HL-60 (cell line): ENCODE results near the gene CNTNAP2.
A peak's percentile ranks its signal among the peaks of the same experiment; 100 is the strongest.

Experiments
- DNase-seq, 2 experiments: peaks; one replicate each; pipeline ENCODE4 v3.0.0-alpha.2; 2010 to 2020; ENCODE audit warnings: low read depth in 1 of 2, low spot score in 1 of 2
- H3K27ac ChIP-seq: fragments of 250-450 bp; sonication (Bioruptor Pico); replicated peaks from 2 replicates; pipeline ENCODE4 v1.5.1; 2020; ENCODE audit warnings: mild to moderate bottlenecking, moderate library complexity
- H3K27me3 ChIP-seq: fragments of 250-450 bp; sonication (Bioruptor Pico); 2 replicates; pipeline ENCODE4 v1.5.1; 2021; ENCODE audit warnings: mild to moderate bottlenecking, moderate library complexity; ENCODE audit not compliant: insufficient read depth, poor library complexity, severe bottlenecking
- H3K4me3 ChIP-seq: replicated peaks from 2 replicates; pipeline ENCODE4 v1.5.1; 2011; ENCODE audit warnings: mild to moderate bottlenecking, control low read depth, low read length; ENCODE audit not compliant: insufficient read depth
- CTCF ChIP-seq: IDR thresholded peaks from one replicate; pipeline ENCODE4 v1.5.1; 2011; ENCODE audit warnings: low read length, control low read depth, inconsistent platforms; ENCODE audit not compliant: insufficient read depth
- GABPA ChIP-seq: IDR thresholded peaks from 2 replicates; pipeline ENCODE4 v1.6.1; 2012; ENCODE audit warnings: low read depth
- POLR2AphosphoS5 ChIP-seq: IDR thresholded peaks from 2 replicates; pipeline ENCODE4 v1.6.1; 2012; ENCODE audit warnings: low read depth
- REST ChIP-seq: IDR thresholded peaks from 2 replicates; pipeline ENCODE4 v1.6.1; 2012; ENCODE audit warnings: low read depth; ENCODE audit not compliant: insufficient replicate concordance
- SPI1 ChIP-seq: IDR thresholded peaks from 2 replicates; pipeline ENCODE4 v1.6.1; 2012; ENCODE audit warnings: low read depth, mild to moderate bottlenecking, borderline replicate concordance

Gene CNTNAP2

GRCh38 chr7:146948703-146949102 is 832.1 kb downstream of the CNTNAP2 start:
- DNase-seq = peak; percentile 89 to 97
- no peak overlapping the region for H3K4me3 ChIP-seq
- H3K27me3 ChIP-seq = no peaks in the 10 kb centered on the region
- H3K27ac ChIP-seq = peak overlapping the region; percentile 65
- peak; percentile 95 for TF ChIP-seq SPI1
- TF ChIP-seq GABPA = peak; percentile 52; the same call in 1 of the 2 replicates
- peak; percentile 43 for TF ChIP-seq REST
- TF ChIP-seq POLR2AphosphoS5 = peak; percentile 96
- no peak for TF ChIP-seq CTCF

GRCh38 chr7:146956321-146956720 is 839.7 kb downstream of the CNTNAP2 start:
- no peaks in the 10 kb centered on the region for H3K27me3 ChIP-seq
- TF ChIP-seq REST (no peak), SPI1 (no peak), POLR2AphosphoS5 (no peak), GABPA (no peak), CTCF (no peak)
- no peak overlapping the region for H3K27ac ChIP-seq
- DNase-seq = no peak
- no peak overlapping the region for H3K4me3 ChIP-seq

- Histone ChIP-seq H3K4me3 (no peak overlapping the region), H3K27ac (no peak overlapping the region), H3K27me3 (no peaks in the 10 kb centered on the region)
- no peak for DNase-seq
- no peak for TF ChIP-seq SPI1
- TF ChIP-seq GABPA = no peak
- TF ChIP-seq CTCF = no peak
- no peak for TF ChIP-seq POLR2AphosphoS5
- TF ChIP-seq REST = no peak
These were observed 840.3 kb downstream of the CNTNAP2 start for GRCh38 chr7:146956853-146957252.
